ENCODE data around the gene CDH6. TPM values are rescaled to one million over a fixed set of nuclear protein-coding genes. Genes with fewer than 3 reads are reported as not detected.

CDH6 gene
- total RNA-seq, 1 donor from 2014 or later: 0.54 TPM

DNA sequence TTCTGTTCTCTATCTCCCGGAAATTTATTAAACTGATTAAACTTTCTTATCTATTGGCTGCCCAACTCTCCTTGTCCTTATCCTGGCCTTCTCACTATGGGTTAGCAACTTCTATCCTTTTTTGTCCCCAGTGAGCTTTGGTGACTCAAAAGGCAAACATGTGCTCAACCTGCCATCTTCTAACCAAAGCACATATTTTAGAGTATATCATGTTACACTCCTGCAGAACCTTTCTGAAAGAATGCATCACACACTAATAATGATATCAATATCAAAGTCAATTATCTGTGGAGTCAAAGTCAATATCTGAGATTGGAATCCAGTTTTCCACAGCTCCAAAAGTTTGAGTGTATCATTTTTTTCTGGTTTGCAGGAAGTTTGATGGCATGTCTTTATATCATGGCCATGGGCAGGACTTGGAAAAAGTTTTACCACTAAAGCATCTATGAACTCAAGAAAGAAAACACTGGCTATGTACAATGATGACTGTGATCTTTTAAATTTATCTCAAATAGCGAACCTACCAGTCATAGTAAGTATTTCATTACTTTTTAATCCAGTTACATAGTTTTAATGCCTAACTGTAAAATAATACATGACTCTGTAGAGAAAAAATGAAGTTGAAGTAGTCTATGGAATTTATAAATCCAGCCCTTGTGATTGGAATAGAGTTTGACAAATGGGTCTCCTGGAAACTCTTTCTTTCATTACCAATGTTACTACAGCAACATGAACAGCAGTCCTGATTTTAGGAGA lies 171.6 kb downstream of the CDH6 start:
- H3K27ac Mint-ChIP-seq: no peak overlapping the region
- peaks cover 9% of the 10 kb centered on the region for H3K9me3 Mint-ChIP-seq
- no peaks in the 10 kb centered on the region for H3K36me3 Mint-ChIP-seq
- peaks cover 18% of the 10 kb centered on the region for H3K4me1 Mint-ChIP-seq
- no peak for DNase-seq (ENCODE audit: low spot score in 2 of 2, unreplicated experiment in 2 of 2)
- TF ChIP-seq, protein P1, sequence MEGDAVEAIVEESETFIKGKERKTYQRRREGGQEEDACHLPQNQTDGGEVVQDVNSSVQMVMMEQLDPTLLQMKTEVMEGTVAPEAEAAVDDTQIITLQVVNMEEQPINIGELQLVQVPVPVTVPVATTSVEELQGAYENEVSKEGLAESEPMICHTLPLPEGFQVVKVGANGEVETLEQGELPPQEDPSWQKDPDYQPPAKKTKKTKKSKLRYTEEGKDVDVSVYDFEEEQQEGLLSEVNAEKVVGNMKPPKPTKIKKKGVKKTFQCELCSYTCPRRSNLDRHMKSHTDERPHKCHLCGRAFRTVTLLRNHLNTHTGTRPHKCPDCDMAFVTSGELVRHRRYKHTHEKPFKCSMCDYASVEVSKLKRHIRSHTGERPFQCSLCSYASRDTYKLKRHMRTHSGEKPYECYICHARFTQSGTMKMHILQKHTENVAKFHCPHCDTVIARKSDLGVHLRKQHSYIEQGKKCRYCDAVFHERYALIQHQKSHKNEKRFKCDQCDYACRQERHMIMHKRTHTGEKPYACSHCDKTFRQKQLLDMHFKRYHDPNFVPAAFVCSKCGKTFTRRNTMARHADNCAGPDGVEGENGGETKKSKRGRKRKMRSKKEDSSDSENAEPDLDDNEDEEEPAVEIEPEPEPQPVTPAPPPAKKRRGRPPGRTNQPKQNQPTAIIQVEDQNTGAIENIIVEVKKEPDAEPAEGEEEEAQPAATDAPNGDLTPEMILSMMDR (IDR thresholded peaks at IDR 0.05; ENCODE audit: unreplicated experiment): no peak
- H3K4me3 Mint-ChIP-seq: no peak overlapping the region
- H3K27me3 Mint-ChIP-seq (ENCODE audit: low read depth): no peaks in the 10 kb centered on the region

DNA sequence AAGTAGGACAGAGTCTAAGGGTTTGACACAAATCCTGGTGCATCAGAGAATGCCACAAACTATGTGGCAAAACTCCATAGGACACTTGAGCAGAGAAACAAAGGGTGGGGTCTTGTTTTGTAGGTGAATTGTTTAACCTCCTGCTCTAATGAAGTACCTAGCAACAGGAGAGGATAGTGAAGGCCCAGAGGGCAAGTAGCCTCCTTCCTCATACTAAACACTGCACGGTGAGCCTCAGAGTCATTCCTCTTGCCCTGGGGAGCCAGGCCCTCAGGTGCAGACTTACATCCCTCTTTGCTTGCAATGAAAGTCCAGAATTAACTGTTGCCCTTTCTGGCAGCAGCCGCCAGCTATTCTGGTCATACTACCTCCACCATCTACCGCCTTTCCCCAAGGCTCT lies 172.3 kb downstream of the CDH6 start:
- peaks cover 15% of the 10 kb centered on the region for H3K4me1 Mint-ChIP-seq
- no peak for DNase-seq (ENCODE audit: low spot score in 2 of 2, unreplicated experiment in 2 of 2)
- H3K27ac Mint-ChIP-seq: no peak overlapping the region
- no peak overlapping the region for H3K4me3 Mint-ChIP-seq
- H3K36me3 Mint-ChIP-seq: no peaks in the 10 kb centered on the region
- peaks cover 1% of the 10 kb centered on the region for H3K27me3 Mint-ChIP-seq (ENCODE audit: low read depth)
- peaks cover 9% of the 10 kb centered on the region for H3K9me3 Mint-ChIP-seq
- TF ChIP-seq, protein P1 (IDR thresholded peaks at IDR 0.05; ENCODE audit: unreplicated experiment): no peak

DNA sequence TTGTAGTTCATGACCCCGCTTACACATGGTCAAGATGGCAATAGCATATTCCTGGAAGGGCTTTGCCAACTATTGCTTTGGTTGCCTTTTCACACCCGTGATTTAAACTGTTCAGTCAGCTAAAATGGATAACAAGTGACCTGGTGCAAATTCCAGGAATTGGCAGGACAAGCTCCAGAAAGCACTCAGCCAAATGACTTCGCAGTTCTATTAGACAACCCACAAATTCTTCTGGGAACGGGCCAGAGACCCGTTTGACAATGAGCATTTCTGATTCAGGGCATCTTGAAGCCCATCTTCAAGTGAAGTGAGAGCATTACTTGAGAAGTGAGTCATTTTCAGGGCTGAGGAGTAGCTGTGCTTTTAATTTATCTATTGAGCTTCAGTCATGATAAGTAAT lies 173.5 kb downstream of the CDH6 start:
- peaks cover 9% of the 10 kb centered on the region for H3K9me3 Mint-ChIP-seq
- no peak overlapping the region for H3K4me3 Mint-ChIP-seq
- TF ChIP-seq, protein P1 (IDR thresholded peaks at IDR 0.05; ENCODE audit: unreplicated experiment): no peak
- peaks cover 9% of the 10 kb centered on the region for H3K27me3 Mint-ChIP-seq (ENCODE audit: low read depth)
- no peak for DNase-seq (ENCODE audit: low spot score in 2 of 2, unreplicated experiment in 2 of 2)
- H3K36me3 Mint-ChIP-seq: no peaks in the 10 kb centered on the region
- no peak overlapping the region for H3K27ac Mint-ChIP-seq
- H3K4me1 Mint-ChIP-seq: peaks cover 8% of the 10 kb centered on the region

DNA sequence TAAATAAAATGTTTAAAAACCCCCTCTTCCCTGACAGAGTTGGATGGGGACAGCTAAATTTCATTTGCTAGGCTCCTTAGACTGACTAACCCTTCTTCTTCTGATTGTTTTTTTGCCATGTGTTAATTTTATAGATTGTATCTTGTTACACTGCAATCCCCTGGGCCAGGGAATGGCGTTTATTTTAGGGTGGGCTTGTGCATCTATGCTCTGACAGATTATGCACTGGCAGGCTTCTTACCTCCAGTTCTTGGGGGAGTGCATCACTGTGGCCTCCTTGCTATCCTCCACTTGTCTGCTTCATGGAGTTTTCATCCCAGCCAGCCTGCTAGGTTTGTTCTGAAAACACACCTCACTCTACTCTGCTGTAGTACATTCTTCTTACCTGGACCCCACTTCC lies 178.6 kb downstream of the CDH6 start:
- peaks cover 9% of the 10 kb centered on the region for H3K27me3 Mint-ChIP-seq (ENCODE audit: low read depth)
- no peaks in the 10 kb centered on the region for H3K9me3 Mint-ChIP-seq
- TF ChIP-seq, protein P1 (IDR thresholded peaks at IDR 0.05; ENCODE audit: unreplicated experiment): no peak
- H3K4me3 Mint-ChIP-seq: no peak overlapping the region
- H3K36me3 Mint-ChIP-seq: no peaks in the 10 kb centered on the region
- H3K4me1 Mint-ChIP-seq: peaks cover 1% of the 10 kb centered on the region
- DNase-seq (ENCODE audit: low spot score in 2 of 2, unreplicated experiment in 2 of 2): no peak
- H3K27ac Mint-ChIP-seq: no peak overlapping the region

DNA sequence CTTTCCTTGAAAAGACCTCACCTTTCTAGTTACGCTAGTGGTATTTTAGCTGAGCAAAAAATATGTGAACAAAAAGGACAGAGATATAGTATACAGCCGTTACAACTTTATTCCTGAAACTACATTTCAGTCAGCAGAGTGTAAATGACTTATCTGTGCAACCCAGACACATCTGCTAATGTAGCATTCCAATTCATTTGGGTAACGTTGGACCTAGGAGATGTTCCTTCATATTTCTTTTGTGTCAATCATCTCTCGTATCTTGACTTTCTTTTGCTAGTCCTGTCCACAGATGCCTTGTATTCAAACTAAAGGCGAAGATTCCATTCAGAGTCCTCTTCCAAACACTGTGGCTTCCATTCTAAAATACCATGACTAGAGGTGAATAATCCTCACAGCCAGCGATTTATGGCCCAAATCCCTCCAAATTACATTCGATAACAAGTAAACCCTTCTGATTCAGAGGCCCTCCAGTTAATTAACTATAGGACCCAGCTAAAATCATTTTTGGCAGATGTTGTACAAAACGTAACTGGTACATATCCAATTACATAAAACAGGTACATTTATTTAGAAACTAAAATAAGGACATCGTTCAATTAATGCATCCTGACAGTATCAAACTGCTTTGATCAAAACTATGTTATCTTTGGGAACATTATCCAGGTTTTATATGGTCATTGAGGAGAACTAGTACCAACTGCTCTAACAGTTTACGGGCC lies 182.7 kb downstream of the CDH6 start:
- Mint-ChIP-seq H3K9me3 (no peaks in the 10 kb centered on the region), H3K27ac (no peak overlapping the region), H3K4me3 (no peak overlapping the region), H3K36me3 (no peaks in the 10 kb centered on the region), H3K4me1 (peaks cover 2% of the 10 kb centered on the region), H3K27me3 (ENCODE audit: low read depth) (peaks cover 5% of the 10 kb centered on the region)
- no peak for DNase-seq (ENCODE audit: low spot score in 2 of 2, unreplicated experiment in 2 of 2)
- TF ChIP-seq, protein P1 (IDR thresholded peaks at IDR 0.05; ENCODE audit: unreplicated experiment): no peak
